Vagina (tissue), 2 donors: ENCODE data around the gene PDCD1LG2.

Experiments used
- CTCF ChIP-seq, 3 experiments: fragments of 450-650 bp in 2 of 3; fragments of 200-600 bp in 1 of 3; sonication (generic) in 1 of 3; IDR thresholded peaks; one replicate each; pipeline ENCODE4 v1.5.1; 2017 to 2019; ENCODE audit warnings: antibody characterized with exemption in 3 of 3, mild to moderate bottlenecking in 2 of 3, moderate library complexity in 2 of 3
- POLR2A ChIP-seq, 2 donors: fragments of 450-650 bp; IDR thresholded peaks; one replicate each; pipeline ENCODE4 v1.6.1; 2017; ENCODE audit warnings: antibody characterized with exemption in 2 of 2, mild to moderate bottlenecking in 2 of 2, moderate library complexity in 2 of 2
- POLR2AphosphoS5 ChIP-seq, 2 donors: sonication (generic); formaldehyde crosslinking; IDR thresholded peaks; one replicate each; pipeline ENCODE4 v1.9.0; 2017; ENCODE audit warnings: antibody characterized with exemption in 2 of 2, mild to moderate bottlenecking in 2 of 2, low read depth in 1 of 2; ENCODE audit not compliant: insufficient read depth in 1 of 2

- TF ChIP-seq CTCF (IDR thresholded peaks at IDR 0.05) (no peak), POLR2A (IDR thresholded peaks at IDR 0.05) (no peak), POLR2AphosphoS5 (IDR thresholded peaks at IDR 0.05; ENCODE audit: insufficient read depth in 1 of 2, low read depth in 1 of 2) (no peak)
These were observed 103.9 kb downstream of the PDCD1LG2 start for GRCh38 chr9:5614192-5614591.
